Measurements from ENCODE around the gene DPYSL3. TPM values are rescaled to one million over a fixed set of nuclear protein-coding genes. Genes with fewer than 3 reads are reported as not detected.

The DPYSL3 gene
- polyA plus RNA-seq, 1 donor from 2014 or later = 689 TPM

GRCh38 chr5:147461915-147462314 lies 48.0 kb downstream of the DPYSL3 start:
- H3K79me2 ChIP-seq (replicated peaks; ENCODE audit: insufficient read depth, low read length) = peaks cover 3% of the 10 kb centered on the region
- H3F3A ChIP-seq (ENCODE audit: insufficient read depth, low read length, poor library complexity, severe bottlenecking) = no peaks in the 10 kb centered on the region
- no peak for TF ChIP-seq SMC3 (conservative IDR thresholded peaks at IDR 0.05; ENCODE audit: poor library complexity)
- H3K9me2 ChIP-seq (ENCODE audit: insufficient read depth, low read length) = no peaks in the 10 kb centered on the region
- no peaks in the 10 kb centered on the region for H3K27me3 ChIP-seq (ENCODE audit: insufficient read depth, low read depth, low read length)
- H4K20me1 ChIP-seq (ENCODE audit: insufficient read depth) = no peaks in the 10 kb centered on the region
- H3K4me3 ChIP-seq (ENCODE audit: low read length) = no peak overlapping the region
- H3K4me2 ChIP-seq (ENCODE audit: low read length) = no peak overlapping the region
- H3K36me3 ChIP-seq (ENCODE audit: insufficient read depth, low read length) = no peaks in the 10 kb centered on the region
- H3K27ac ChIP-seq (ENCODE audit: low read length) = no peak overlapping the region
- no peak overlapping the region for H2AFZ ChIP-seq (ENCODE audit: low read depth, low read length)
- H3K9me3 ChIP-seq (ENCODE audit: low read length) = no peaks in the 10 kb centered on the region
- no peak overlapping the region for H3K9ac ChIP-seq (ENCODE audit: low read length)

DNA sequence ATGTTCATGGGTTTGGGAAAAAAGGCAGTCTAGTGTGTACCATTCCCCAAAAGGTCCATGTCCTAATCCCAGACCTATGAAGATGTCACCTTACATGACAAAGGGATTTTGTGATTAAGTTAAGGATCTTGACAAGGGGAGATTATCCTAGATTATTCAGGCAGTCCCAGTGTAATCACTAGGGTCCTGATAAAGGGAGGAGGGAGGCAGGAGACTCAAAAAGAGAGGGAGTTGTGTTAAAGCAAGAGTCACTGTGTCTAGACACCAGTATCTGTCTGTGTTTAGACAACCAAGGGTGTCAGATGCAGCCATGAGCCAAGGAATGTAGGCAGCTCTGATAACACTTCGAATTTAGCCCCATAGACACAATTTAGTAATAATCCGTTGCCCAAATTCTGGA lies 49.5 kb downstream of the DPYSL3 start:
- H3K79me2 ChIP-seq (replicated peaks; ENCODE audit: insufficient read depth, low read length) = peaks cover 12% of the 10 kb centered on the region
- no peak overlapping the region for H3K4me2 ChIP-seq (ENCODE audit: low read length)
- no peaks in the 10 kb centered on the region for H3K9me2 ChIP-seq (ENCODE audit: insufficient read depth, low read length)
- no peaks in the 10 kb centered on the region for H3K36me3 ChIP-seq (ENCODE audit: insufficient read depth, low read length)
- no peak overlapping the region for H2AFZ ChIP-seq (ENCODE audit: low read depth, low read length)
- H3F3A ChIP-seq (ENCODE audit: insufficient read depth, low read length, poor library complexity, severe bottlenecking) = peaks cover 6% of the 10 kb centered on the region
- TF ChIP-seq, protein P1, sequence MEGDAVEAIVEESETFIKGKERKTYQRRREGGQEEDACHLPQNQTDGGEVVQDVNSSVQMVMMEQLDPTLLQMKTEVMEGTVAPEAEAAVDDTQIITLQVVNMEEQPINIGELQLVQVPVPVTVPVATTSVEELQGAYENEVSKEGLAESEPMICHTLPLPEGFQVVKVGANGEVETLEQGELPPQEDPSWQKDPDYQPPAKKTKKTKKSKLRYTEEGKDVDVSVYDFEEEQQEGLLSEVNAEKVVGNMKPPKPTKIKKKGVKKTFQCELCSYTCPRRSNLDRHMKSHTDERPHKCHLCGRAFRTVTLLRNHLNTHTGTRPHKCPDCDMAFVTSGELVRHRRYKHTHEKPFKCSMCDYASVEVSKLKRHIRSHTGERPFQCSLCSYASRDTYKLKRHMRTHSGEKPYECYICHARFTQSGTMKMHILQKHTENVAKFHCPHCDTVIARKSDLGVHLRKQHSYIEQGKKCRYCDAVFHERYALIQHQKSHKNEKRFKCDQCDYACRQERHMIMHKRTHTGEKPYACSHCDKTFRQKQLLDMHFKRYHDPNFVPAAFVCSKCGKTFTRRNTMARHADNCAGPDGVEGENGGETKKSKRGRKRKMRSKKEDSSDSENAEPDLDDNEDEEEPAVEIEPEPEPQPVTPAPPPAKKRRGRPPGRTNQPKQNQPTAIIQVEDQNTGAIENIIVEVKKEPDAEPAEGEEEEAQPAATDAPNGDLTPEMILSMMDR (IDR thresholded peaks at IDR 0.05; ENCODE audit: poor library complexity, severe bottlenecking) = no peak
- TF ChIP-seq EZH2 (IDR thresholded peaks at IDR 0.05; ENCODE audit: borderline replicate concordance, insufficient read depth, low read length, poor library complexity, severe bottlenecking) (no peak), RAD21 (conservative IDR thresholded peaks at IDR 0.05) (no peak), TAF1 (IDR thresholded peaks at IDR 0.05; ENCODE audit: low read depth) (no peak), POLR2AphosphoS5 (IDR thresholded peaks at IDR 0.05) (no peak), SMC3 (conservative IDR thresholded peaks at IDR 0.05; ENCODE audit: poor library complexity) (no peak)
- TF ChIP-seq, protein P2, sequence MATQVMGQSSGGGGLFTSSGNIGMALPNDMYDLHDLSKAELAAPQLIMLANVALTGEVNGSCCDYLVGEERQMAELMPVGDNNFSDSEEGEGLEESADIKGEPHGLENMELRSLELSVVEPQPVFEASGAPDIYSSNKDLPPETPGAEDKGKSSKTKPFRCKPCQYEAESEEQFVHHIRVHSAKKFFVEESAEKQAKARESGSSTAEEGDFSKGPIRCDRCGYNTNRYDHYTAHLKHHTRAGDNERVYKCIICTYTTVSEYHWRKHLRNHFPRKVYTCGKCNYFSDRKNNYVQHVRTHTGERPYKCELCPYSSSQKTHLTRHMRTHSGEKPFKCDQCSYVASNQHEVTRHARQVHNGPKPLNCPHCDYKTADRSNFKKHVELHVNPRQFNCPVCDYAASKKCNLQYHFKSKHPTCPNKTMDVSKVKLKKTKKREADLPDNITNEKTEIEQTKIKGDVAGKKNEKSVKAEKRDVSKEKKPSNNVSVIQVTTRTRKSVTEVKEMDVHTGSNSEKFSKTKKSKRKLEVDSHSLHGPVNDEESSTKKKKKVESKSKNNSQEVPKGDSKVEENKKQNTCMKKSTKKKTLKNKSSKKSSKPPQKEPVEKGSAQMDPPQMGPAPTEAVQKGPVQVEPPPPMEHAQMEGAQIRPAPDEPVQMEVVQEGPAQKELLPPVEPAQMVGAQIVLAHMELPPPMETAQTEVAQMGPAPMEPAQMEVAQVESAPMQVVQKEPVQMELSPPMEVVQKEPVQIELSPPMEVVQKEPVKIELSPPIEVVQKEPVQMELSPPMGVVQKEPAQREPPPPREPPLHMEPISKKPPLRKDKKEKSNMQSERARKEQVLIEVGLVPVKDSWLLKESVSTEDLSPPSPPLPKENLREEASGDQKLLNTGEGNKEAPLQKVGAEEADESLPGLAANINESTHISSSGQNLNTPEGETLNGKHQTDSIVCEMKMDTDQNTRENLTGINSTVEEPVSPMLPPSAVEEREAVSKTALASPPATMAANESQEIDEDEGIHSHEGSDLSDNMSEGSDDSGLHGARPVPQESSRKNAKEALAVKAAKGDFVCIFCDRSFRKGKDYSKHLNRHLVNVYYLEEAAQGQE (IDR thresholded peaks at IDR 0.05; ENCODE audit: borderline replicate concordance) = no peak
- no peak overlapping the region for H3K9ac ChIP-seq (ENCODE audit: low read length)
- no peaks in the 10 kb centered on the region for H4K20me1 ChIP-seq (ENCODE audit: insufficient read depth)
- H3K27ac ChIP-seq (ENCODE audit: low read length) = no peak overlapping the region
- no peak overlapping the region for H3K4me3 ChIP-seq (ENCODE audit: low read length)
- no peaks in the 10 kb centered on the region for H3K9me3 ChIP-seq (ENCODE audit: low read length)
- H3K27me3 ChIP-seq (ENCODE audit: insufficient read depth, low read depth, low read length) = no peaks in the 10 kb centered on the region

DNA sequence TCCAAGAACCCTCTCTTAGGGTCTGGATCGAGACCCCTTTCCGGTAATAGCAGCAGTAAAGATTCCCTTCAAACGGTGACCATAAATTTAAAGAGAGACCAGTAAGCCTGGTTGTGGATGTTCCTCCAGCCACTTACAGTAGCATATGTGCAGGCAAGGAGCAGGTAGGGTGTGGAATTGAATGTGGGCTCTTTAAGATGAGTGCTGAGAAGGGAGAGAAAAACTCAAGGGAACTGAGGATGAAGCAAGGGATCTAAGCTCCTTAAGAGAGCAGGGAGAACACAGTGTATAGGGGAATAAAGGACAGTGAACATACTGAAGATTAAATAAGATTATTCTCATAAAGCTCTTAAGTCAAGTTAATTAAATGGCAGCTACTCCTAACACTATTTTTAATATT lies 51.3 kb downstream of the DPYSL3 start:
- Histone ChIP-seq H3K4me3 (ENCODE audit: low read length) (no peak overlapping the region), H3F3A (ENCODE audit: insufficient read depth, low read length, poor library complexity, severe bottlenecking) (peaks cover 12% of the 10 kb centered on the region), H3K36me3 (ENCODE audit: insufficient read depth, low read length) (no peaks in the 10 kb centered on the region), H2AFZ (ENCODE audit: low read depth, low read length) (no peak overlapping the region), H3K27me3 (ENCODE audit: insufficient read depth, low read depth, low read length) (no peaks in the 10 kb centered on the region), H3K9me2 (ENCODE audit: insufficient read depth, low read length) (no peaks in the 10 kb centered on the region), H4K20me1 (ENCODE audit: insufficient read depth) (no peaks in the 10 kb centered on the region), H3K9me3 (ENCODE audit: low read length) (no peaks in the 10 kb centered on the region), H3K79me2 (replicated peaks; ENCODE audit: insufficient read depth, low read length) (peaks cover 15% of the 10 kb centered on the region), H3K9ac (ENCODE audit: low read length) (no peak overlapping the region), H3K4me2 (ENCODE audit: low read length) (no peak overlapping the region), H3K27ac (ENCODE audit: low read length) (no peak overlapping the region)
- TF ChIP-seq RAD21 (conservative IDR thresholded peaks at IDR 0.05) (no peak), SMC3 (conservative IDR thresholded peaks at IDR 0.05; ENCODE audit: poor library complexity) (no peak), MXI1 (conservative IDR thresholded peaks at IDR 0.05; ENCODE audit: poor library complexity, severe bottlenecking) (no peak), POLR2AphosphoS5 (IDR thresholded peaks at IDR 0.05) (no peak), TAF1 (IDR thresholded peaks at IDR 0.05; ENCODE audit: low read depth) (no peak)
- TF ChIP-seq, protein P2 (IDR thresholded peaks at IDR 0.05; ENCODE audit: borderline replicate concordance) = no peak
- TF ChIP-seq, protein P1 (IDR thresholded peaks at IDR 0.05; ENCODE audit: poor library complexity, severe bottlenecking) = no peak
